ENCODE results near the gene CEACAM19. TPM values are rescaled to one million over a fixed set of nuclear protein-coding genes. Genes with fewer than 3 reads are reported as not detected.

The CEACAM19 gene
- total and polyA plus RNA-seq, 2 of the 13 experiments (the other 11 are each of a cell fraction or from before 2014, with no cell fraction given) = 1.3 to 4.0 TPM

GRCh38 chr19:44718441-44719261 is 47.4 kb downstream of the CEACAM19 start (continued):
- TF ChIP-seq ZNF577 (CRISPR knock-in tag; IDR thresholded peaks at IDR 0.05; ENCODE audit: borderline replicate concordance, low read depth) = no peak
- TF ChIP-seq HOXD1 (CRISPR knock-in tag; IDR thresholded peaks at IDR 0.05) = peak; percentile 65; the same call in 1 of the 2 replicates
- TF ChIP-seq ZNF841 (CRISPR knock-in tag; IDR thresholded peaks at IDR 0.05; ENCODE audit: borderline replicate concordance) = no peak
- TF ChIP-seq ZNF549 (CRISPR knock-in tag; IDR thresholded peaks at IDR 0.05) = no peak
- no peak for TF ChIP-seq STAT5B (CRISPR knock-in tag; IDR thresholded peaks at IDR 0.05)
- TF ChIP-seq ADNP (CRISPR knock-in tag; IDR thresholded peaks at IDR 0.05) = no peak
- no peak for TF ChIP-seq HNRNPUL1 (IDR thresholded peaks at IDR 0.05; ENCODE audit: low read depth, low read length)
- TF ChIP-seq PRDM4 (CRISPR knock-in tag; IDR thresholded peaks at IDR 0.05; ENCODE audit: borderline replicate concordance) = no peak
- no peak for TF ChIP-seq ZNF432 (CRISPR knock-in tag; IDR thresholded peaks at IDR 0.05; ENCODE audit: borderline replicate concordance)
- TF ChIP-seq ZNF740 (CRISPR knock-in tag; IDR thresholded peaks at IDR 0.05) = peak; percentile 46; the same call in 1 of the 2 replicates
- TF ChIP-seq ZSCAN12 (CRISPR knock-in tag; IDR thresholded peaks at IDR 0.05) = no peak
- no peak for TF ChIP-seq ZNF383 (CRISPR knock-in tag; IDR thresholded peaks at IDR 0.05; ENCODE audit: borderline replicate concordance)
- peak; percentile 67 to 71 for TF ChIP-seq NR2F1 (CRISPR knock-in tag; IDR thresholded peaks at IDR 0.05)
- peak in 1 of 2 experiments; percentile 26; a peak in 1 of 4 replicates for TF ChIP-seq ATF4 (CRISPR knock-in tag; IDR thresholded peaks at IDR 0.05)
- no peak for TF ChIP-seq SP2 (CRISPR knock-in tag; IDR thresholded peaks at IDR 0.05)
- no peak for TF ChIP-seq FIP1L1 (IDR thresholded peaks at IDR 0.05; ENCODE audit: borderline replicate concordance, insufficient read depth, low read depth, low read length)
- TF ChIP-seq ZNF616 (CRISPR knock-in tag; IDR thresholded peaks at IDR 0.05; ENCODE audit: low read depth) = no peak
- 0 out of 2 replicates have a peak, but pooled peaks have one; percentile 22 for TF ChIP-seq ZNF614 (CRISPR knock-in tag; IDR thresholded peaks at IDR 0.05; ENCODE audit: borderline replicate concordance)
- peak; percentile 59; the same call in 1 of the 2 replicates for TF ChIP-seq BRD4 (CRISPR knock-in tag; IDR thresholded peaks at IDR 0.05)
- TF ChIP-seq SP4 (CRISPR knock-in tag; IDR thresholded peaks at IDR 0.05) = peak; percentile 28; the same call in 1 of the 2 replicates
- TF ChIP-seq SSRP1 (CRISPR knock-in tag; IDR thresholded peaks at IDR 0.05) = peak; percentile 56; the same call in 1 of the 2 replicates
- TF ChIP-seq RORA (CRISPR knock-in tag; IDR thresholded peaks at IDR 0.05) = no peak
- 0 out of 2 replicates have a peak, but pooled peaks have one; percentile 52 for TF ChIP-seq ZNF547 (CRISPR knock-in tag; IDR thresholded peaks at IDR 0.05)
- no peak for TF ChIP-seq SKI (IDR thresholded peaks at IDR 0.05; ENCODE audit: partially characterized antibody)
- TF ChIP-seq SNAPC2 (CRISPR knock-in tag; IDR thresholded peaks at IDR 0.05) = peak; percentile 57; the same call in 1 of the 2 replicates
- 0 out of 2 replicates have a peak, but pooled peaks have one; percentile 41 for TF ChIP-seq DNMT1 (CRISPR knock-in tag; IDR thresholded peaks at IDR 0.05)
- no peak for TF ChIP-seq ZKSCAN1 (IDR thresholded peaks at IDR 0.05; ENCODE audit: low read length)
